Cortex of kidney (tissue), 1 donor: ENCODE data around the gene ZC3H7B.

ENCODE experiments used
- DNase-seq: peaks from one replicate; lab custom pipeline; 2025; lab: John Stamatoyannopoulos, UW

The ZC3H7B gene

GRCh38 chr22:41356430-41357028 is 55.2 kb downstream of the ZC3H7B start:
- no peak for DNase-seq

DNA sequence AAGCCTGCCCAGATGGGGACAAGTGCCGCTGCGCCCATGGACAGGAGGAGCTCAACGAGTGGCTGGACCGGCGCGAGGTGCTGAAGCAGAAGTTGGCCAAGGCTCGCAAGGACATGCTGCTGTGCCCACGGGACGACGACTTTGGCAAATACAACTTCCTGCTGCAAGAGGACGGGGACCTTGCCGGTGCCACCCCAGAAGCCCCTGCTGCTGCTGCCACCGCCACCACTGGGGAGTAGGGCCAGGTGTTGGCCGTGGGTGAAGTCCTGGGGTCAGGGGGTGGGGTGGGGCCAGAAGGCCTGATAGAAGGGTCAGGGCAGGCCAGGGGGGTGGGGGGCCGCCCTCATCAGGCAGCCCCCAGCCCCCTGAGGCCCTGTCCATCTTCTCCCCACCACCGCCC is 55.9 kb downstream of the ZC3H7B start:
- DNase-seq: no peak

DNA sequence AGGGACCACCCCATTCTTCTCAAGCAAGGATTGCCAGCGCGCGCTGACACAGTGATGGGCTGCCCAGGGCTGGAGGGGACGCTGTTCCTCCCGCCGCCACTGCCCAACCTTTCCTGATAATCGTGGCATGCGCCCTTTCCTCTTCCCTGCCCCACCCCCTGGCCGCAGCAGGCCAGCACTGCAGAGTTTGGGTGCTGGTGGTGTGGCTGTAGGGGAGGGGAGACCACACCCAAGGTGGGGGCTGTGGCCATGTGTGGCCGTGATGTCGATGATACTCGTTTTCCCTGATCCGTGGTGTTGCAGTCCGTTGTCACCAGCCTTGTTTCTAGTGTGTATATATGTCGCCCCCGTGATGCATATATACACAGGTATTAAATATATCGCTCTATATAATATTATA is 57.6 kb downstream of the ZC3H7B start:
- DNase-seq: no peak

DNA sequence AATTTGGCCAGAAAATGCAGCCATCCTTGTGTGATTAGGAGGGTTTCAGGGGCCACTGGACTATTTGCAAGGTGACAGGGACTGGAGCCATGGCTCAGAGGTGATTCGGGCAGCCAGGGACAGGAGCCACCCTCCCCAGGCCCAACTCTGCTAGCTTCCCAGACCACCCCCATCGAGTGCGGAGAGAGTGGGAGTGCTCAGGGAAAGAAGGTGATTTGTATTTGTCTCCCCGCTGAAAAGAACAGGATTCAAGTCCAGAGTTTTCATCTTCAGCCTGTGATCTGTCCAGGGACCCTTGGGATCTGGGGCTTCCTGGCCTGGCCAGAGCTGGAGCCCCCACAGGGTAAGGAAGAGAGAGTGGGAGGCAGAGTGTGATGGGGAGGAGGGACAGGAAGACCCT is 58.1 kb downstream of the ZC3H7B start:
- no peak for DNase-seq

GRCh38 chr22:41360126-41360525 is 58.8 kb downstream of the ZC3H7B start:
- no peak for DNase-seq

DNA sequence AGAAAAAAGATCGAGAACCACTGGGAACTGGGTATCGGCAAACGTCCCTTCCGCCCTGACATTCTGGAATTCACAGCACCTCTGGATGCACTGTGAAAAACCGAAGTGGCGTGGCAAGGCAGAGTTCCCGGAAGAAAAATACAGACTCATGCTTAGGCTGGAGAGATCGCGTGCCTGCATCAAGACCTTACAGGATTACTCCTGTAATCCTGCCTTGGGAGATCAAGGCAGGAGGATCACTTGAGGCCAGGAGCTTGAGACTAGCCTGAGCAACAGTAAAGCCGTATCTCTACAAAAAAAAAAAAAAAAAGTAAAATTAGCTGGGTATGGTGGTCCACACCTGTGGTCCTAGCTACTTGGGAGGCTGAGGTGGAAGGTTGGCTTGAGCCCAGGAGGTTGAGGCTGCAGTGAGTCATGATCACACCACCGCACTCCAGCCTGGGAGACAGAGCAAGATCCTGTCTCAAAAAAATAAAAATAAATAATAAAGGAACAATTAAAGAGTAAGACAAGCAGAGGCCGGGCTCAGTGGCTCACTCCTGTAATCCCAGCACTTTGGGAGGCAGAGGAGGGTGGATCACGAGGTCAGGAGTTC is 60.5 kb downstream of the ZC3H7B start:
- DNase-seq: no peak

DNA sequence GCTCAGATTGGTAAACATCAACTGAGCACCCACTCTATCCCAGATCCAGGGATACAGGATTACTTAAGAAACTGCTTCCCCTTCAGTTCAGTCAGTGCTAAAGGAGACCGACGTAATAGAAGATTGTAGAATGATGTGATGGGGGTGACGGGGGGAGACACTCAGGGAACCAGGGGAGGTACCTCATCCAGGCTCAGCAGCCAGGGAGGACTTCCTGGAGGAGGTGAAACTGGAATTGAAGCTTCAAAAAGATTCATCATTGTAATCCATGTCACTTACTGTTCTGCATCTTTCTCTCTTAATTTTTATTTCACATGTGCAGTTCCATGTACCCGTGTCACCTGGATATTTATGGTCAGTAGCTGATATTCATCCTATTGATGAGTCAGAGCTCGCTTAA is 61.3 kb downstream of the ZC3H7B start:
- DNase-seq: no peak

GRCh38 chr22:41364233-41364632 is 62.9 kb downstream of the ZC3H7B start:
- no peak for DNase-seq

- no peak for DNase-seq
These were observed 63.6 kb downstream of the ZC3H7B start for GRCh38 chr22:41364955-41365354.

DNA sequence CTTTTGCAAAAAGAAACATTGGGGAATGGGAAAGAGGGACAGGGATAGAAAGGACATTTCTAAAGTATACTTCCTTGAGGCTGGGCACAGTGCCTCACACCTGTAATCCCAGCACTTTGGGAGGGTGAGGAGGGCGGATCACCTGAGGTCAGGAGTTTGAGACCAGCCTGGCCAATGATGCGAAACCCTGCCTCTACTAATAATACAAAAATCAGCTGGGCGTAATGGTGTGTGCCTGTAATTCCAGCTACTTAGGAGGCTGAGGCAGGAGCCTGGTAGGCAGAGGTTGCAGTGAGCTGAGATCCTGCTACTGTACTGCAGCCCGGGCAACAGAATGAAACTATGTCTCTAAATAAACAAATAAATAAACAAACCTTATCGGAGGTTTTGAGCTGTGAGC is 64.1 kb downstream of the ZC3H7B start:
- DNase-seq: no peak

DNA sequence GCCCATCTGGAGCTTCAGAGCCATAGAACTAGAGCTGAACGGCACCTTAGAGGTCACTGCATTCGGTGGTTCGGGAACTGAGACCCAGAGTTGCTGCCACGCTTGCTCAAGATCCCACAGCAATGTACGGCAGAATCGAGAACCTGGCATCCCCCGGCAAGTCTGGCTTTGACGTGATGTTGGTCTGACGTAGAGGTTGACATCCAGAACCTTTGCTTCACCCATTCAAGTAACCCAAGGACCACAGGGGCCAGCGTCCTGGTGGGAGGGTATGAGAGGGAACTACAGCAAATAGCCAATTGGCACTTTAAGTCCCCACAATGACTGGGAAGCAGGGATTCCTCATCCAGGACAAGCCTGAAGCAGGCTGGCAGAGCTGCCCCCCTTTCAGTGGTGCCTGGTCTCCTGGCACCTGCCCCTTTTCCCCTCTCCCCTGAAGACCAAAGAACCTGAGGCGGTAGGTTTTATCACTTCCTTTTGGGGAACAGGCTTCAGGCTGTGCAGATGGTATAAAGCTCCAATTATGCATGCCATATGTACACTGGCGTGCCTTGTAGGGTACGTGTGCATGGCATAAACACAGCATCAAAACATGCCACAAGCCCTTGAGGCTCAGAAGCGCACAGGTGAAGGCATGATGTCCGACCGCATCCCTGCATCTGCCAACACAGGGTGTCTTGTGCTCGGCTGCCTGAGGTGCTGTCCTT is 65.2 kb downstream of the ZC3H7B start:
- DNase-seq: no peak

DNA sequence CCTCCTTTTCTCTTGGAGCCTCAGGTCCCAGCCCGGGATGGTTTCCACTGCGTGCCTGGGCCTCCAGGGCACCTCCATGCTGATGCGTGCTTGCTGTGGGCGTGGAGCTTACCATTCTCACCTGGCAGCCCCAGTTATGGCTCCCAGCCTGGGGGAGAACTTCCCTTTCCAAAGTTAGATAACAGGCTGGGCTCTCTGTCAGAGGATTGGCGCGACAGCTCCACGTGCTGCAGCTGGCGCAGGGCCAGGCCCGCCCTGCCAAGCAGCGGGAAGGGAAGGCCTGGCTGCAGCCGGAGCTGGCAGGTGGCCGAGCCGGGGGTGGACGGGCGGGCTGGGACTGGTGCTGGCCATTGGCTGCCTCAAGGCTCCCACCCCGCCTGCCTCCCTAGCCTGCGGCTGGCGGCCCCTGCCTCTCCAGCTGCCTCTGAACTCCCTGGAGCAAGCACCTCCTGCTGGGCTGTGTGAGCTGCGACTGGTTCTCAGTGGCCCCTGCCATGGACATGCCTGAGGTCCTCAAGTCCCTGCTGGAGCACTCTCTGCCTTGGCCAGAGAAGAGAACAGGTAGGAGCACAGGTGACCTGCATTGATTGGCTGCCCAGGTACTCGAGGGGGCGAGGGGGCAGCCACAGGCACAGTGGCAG is 65.8 kb downstream of the ZC3H7B start:
- peak; percentile 40 for DNase-seq

DNA sequence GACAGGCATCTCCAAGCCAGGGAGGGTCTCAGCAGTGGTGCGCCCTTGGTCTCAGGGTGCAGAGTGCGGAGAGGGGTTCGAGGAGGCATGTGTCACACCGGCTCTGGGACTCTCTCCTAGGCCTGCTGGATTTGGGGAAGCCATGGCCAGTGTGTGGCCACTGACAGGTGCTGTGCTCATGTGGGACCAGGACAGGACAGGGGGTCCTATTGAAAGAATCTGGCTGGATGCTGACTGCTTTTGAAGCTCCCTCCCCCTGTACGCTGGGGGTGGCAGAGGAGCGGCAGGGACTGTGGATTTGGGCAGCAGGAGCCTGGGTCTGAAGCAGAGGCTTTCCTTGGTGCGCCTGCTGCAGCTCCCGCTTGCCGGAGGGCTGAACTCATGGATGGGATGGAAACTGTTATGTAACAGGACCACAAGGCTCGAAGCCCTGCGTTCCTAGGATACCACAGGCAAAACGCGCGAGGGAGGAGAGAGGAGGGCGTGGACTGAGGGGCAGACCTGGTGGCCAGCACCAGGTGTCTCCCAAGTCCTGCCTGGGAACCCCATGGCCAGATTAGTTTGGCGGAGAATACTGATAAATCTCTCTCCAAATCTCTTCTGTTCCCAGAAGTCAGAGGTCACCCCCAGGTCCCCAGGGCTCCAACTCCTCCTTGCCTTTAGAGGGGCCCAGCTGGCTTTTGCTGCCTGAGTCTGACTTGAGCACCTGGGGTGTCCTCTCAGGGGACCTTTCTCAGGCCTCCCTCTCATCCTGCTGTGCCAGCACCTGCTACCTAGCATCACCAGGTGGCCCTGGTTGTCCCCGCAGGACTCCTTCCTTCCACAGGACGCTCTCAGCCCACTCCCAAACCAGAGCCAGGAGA is 66.6 kb downstream of the ZC3H7B start:
- DNase-seq: no peak

DNA sequence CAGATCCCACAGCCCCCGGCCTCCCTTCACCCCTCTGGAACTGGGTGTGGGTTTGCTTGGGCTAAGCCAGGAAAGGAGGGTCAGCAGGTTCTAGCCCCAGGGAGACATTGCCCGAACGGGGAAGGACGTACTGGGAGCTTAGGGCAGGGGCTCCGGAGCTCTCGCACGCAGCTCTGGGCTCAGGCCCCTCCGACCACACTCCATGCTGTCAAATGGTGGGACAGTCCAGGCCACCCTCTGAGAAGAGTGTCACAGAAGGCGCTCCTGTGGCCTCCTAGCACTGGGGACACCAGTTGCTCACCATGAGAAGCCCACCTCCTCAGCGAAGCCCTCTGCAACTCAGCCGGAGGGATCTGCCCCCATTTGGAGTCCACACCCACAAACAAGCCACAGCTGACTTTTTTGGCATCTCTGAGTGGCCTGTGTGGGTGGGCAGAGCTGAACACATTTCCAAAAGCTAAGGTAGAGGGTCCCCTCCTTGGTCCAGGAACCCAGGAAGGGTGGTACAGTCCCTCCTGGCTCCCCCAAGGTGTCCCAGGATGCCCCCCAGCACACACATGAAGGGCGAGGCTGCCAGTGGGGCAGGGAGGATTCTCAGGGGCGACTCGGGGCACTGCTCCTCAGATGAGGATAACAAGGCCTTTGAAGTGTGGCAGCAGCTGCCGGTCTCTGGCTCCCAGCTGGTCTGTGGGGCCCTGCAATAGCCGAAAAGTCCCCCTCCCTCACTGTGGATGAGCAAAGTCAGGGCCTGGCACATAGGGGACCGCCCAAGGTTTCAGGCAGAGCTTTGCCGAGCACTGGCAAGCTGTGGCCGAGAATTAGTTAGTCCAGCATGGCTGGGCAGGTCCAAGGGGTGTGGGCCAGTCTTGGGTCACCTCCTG is 67.5 kb downstream of the ZC3H7B start:
- DNase-seq: no peak

GRCh38 chr22:41369424-41369745 is 68.1 kb downstream of the ZC3H7B start:
- DNase-seq: no peak

DNA sequence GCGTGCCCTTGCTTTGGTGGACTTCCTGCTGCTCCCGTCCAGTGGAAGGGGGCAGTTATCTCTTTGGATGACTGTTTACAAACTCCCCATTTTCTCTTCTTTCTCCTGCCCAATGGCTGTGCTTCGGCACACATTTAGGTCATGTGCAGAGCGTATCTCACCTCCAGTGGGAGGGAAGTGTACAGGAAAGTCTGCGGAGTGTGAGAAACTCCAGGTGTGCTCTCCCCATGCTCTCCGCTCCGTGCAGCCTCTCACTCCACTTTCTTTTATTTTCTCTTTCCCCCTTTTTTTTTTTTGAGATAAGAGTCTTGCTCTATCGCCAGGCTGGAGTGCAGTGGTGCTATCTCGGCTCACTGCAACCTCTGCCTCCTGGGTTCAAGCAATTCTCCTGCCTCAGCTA is 68.5 kb downstream of the ZC3H7B start:
- no peak for DNase-seq

DNA sequence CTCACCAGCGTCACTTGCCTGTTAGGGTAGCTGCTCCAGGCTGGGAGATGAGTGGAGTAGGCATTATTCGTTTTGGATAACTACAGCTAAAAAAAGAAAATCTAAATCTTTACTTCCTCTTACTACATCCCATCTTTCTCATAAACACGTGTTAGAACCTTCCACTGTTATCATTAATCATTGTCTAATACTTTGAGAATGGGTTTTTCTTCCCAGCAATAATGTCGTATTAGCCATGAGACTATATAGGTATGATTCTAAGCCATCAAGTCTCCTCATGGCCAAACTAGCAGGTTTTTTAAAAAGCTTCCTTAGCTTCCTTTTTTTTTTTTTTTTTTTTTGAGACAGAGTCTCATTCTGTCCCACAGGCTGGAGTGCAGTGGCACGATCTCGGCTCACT is 76.5 kb downstream of the ZC3H7B start:
- no peak for DNase-seq

GRCh38 chr22:41380993-41381328 is 79.6 kb downstream of the ZC3H7B start:
- no peak for DNase-seq

- peak; percentile 63 for DNase-seq
These were observed 80.2 kb downstream of the ZC3H7B start, which contains the start of gene TEF for GRCh38 chr22:41381329-41382097. TSS of gene TEF (plus strand) at chr22:41381942. CDS start at chr22:41382045, 103 bp downstream.

DNA sequence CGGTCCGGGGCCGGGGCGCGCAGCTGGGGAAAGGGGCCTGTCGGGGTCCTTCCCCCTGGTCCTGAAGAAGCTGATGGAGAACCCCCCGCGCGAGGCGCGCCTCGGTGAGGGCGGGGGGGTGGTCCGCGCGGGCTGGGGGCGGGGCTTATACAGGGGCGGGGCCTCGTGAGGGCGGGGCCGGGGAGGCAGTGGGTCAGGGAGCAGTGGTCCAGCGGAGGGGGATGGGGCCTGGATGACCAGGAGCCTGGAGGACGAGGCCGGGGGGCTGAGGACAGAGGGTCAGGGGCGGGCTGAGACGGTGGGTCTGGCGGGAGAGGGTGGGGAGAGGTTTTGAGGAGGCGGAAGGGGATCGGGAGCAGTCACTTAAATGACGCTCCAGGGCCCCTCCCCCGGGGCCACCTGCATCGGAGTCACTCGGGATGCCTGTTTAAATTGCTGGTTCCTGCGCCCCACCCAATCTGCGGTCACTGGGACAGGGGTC is 80.8 kb downstream of the ZC3H7B start:
- no peak for DNase-seq
